Measurements from ENCODE around the gene CAPN14. TPM values are rescaled to one million over a fixed set of nuclear protein-coding genes. Genes with fewer than 3 reads are reported as not detected.

CAPN14 gene
- total and polyA plus RNA-seq, 4 donors: 0.05 to 0.08 TPM; not detected in 2

DNA sequence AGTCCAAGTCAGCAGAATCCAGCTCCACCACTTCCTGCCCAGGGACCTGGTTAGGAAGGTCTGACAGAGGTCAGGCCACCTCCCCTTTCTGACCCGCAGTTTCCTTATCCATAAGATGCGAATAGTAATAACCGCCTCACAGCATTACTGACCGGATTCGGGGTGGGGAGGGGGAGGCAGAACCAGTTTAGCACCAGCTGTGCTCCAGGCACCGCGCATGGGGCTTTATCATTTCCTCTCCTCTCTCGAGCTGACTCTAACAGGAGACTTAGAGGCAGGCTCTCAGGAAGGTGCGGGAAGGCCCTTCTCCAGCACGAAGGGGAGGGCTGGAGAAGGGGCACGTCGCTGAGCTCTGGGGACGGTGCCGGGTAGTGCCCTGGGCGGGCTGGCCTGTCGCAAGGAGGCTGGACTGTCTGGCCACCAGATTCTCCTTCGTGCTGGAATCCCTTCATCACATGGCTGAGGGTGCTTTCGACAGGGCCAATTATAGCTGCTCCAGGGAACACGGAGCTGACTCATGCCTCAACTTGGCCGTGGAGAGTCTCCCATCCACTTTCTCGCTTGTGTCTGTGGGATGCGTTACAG is 22.4 kb upstream of the CAPN14 start:
- WGBS: 70% methylated on average over 22 of the region's 22 CpGs
- TF ChIP-seq, protein P1, sequence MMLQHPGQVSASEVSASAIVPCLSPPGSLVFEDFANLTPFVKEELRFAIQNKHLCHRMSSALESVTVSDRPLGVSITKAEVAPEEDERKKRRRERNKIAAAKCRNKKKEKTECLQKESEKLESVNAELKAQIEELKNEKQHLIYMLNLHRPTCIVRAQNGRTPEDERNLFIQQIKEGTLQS (IDR thresholded peaks at IDR 0.05): no peak
- TF ChIP-seq HNF4G (IDR thresholded peaks at IDR 0.05) (no peak), JUND (IDR thresholded peaks at IDR 0.05) (no peak), NR2F2 (IDR thresholded peaks at IDR 0.05) (peak; percentile 96), YY1 (IDR thresholded peaks at IDR 0.05) (no peak), MAX (IDR thresholded peaks at IDR 0.05) (peak; percentile 5), SP1 (IDR thresholded peaks at IDR 0.05) (no peak), GABPA (IDR thresholded peaks at IDR 0.05 in 1 of 2, conservative IDR thresholded peaks at IDR 0.05 in 1 of 2) (no peak), ZBTB33 (IDR thresholded peaks at IDR 0.05) (no peak), HNF4A (conservative IDR thresholded peaks at IDR 0.05) (no peak), RXRA (IDR thresholded peaks at IDR 0.05) (peak in 1 of 2 donors; percentile 4)
- TF ChIP-seq, protein P2, sequence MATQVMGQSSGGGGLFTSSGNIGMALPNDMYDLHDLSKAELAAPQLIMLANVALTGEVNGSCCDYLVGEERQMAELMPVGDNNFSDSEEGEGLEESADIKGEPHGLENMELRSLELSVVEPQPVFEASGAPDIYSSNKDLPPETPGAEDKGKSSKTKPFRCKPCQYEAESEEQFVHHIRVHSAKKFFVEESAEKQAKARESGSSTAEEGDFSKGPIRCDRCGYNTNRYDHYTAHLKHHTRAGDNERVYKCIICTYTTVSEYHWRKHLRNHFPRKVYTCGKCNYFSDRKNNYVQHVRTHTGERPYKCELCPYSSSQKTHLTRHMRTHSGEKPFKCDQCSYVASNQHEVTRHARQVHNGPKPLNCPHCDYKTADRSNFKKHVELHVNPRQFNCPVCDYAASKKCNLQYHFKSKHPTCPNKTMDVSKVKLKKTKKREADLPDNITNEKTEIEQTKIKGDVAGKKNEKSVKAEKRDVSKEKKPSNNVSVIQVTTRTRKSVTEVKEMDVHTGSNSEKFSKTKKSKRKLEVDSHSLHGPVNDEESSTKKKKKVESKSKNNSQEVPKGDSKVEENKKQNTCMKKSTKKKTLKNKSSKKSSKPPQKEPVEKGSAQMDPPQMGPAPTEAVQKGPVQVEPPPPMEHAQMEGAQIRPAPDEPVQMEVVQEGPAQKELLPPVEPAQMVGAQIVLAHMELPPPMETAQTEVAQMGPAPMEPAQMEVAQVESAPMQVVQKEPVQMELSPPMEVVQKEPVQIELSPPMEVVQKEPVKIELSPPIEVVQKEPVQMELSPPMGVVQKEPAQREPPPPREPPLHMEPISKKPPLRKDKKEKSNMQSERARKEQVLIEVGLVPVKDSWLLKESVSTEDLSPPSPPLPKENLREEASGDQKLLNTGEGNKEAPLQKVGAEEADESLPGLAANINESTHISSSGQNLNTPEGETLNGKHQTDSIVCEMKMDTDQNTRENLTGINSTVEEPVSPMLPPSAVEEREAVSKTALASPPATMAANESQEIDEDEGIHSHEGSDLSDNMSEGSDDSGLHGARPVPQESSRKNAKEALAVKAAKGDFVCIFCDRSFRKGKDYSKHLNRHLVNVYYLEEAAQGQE (IDR thresholded peaks at IDR 0.05): no peak
- TF ChIP-seq, protein P3, sequence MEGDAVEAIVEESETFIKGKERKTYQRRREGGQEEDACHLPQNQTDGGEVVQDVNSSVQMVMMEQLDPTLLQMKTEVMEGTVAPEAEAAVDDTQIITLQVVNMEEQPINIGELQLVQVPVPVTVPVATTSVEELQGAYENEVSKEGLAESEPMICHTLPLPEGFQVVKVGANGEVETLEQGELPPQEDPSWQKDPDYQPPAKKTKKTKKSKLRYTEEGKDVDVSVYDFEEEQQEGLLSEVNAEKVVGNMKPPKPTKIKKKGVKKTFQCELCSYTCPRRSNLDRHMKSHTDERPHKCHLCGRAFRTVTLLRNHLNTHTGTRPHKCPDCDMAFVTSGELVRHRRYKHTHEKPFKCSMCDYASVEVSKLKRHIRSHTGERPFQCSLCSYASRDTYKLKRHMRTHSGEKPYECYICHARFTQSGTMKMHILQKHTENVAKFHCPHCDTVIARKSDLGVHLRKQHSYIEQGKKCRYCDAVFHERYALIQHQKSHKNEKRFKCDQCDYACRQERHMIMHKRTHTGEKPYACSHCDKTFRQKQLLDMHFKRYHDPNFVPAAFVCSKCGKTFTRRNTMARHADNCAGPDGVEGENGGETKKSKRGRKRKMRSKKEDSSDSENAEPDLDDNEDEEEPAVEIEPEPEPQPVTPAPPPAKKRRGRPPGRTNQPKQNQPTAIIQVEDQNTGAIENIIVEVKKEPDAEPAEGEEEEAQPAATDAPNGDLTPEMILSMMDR (IDR thresholded peaks at IDR 0.05; ENCODE audit: low read depth, low read length, missing input control): no peak
- Histone ChIP-seq H3K4me1 (ENCODE audit: control insufficient read depth in 4 of 4, insufficient read depth in 4 of 4, low read length in 3 of 4) (no peaks in the 10 kb centered on the region), H3K9me3 (ENCODE audit: control insufficient read depth in 4 of 4, low read length in 3 of 4) (no peaks in the 10 kb centered on the region), H3K27me3 (ENCODE audit: control insufficient read depth in 4 of 4, insufficient read depth in 4 of 4, low read length in 3 of 4) (no peaks in the 10 kb centered on the region), H3K9ac (ENCODE audit: low read depth in 1 of 2, low read length in 2 of 2) (no peak overlapping the region), H3K36me3 (ENCODE audit: control insufficient read depth in 4 of 4, insufficient read depth in 3 of 4, low read depth in 1 of 4, low read length in 3 of 4) (no peaks in the 10 kb centered on the region), H3K4me3 (ENCODE audit: low read depth in 1 of 3, low read length in 3 of 3) (no peak overlapping the region), H3K27ac (ENCODE audit: low read depth in 1 of 2, low read length in 2 of 2) (peak overlapping the region; percentile 68 to 76)
- no peak for DNase-seq (ENCODE audit: low spot score)

GRCh38 chr2:31238906-31239592 is 21.7 kb upstream of the CAPN14 start:
- TF ChIP-seq MAX (IDR thresholded peaks at IDR 0.05): peak; percentile 37
- TF ChIP-seq, protein P3 (IDR thresholded peaks at IDR 0.05; ENCODE audit: low read depth, low read length, missing input control): no peak
- peak; percentile 17 for DNase-seq (ENCODE audit: low spot score)
- H3K9ac ChIP-seq (ENCODE audit: low read depth in 1 of 2, low read length in 2 of 2): no peak overlapping the region
- no peaks in the 10 kb centered on the region for H3K36me3 ChIP-seq (ENCODE audit: control insufficient read depth in 4 of 4, insufficient read depth in 3 of 4, low read depth in 1 of 4, low read length in 3 of 4)
- WGBS: 84% methylated on average over 13 of the region's 13 CpGs
- H3K4me3 ChIP-seq (ENCODE audit: low read depth in 1 of 3, low read length in 3 of 3): no peak overlapping the region
- no peaks in the 10 kb centered on the region for H3K27me3 ChIP-seq (ENCODE audit: control insufficient read depth in 4 of 4, insufficient read depth in 4 of 4, low read length in 3 of 4)
- H3K4me1 ChIP-seq (ENCODE audit: control insufficient read depth in 4 of 4, insufficient read depth in 4 of 4, low read length in 3 of 4): peaks cover 0 to 3% (median 2%) of the 10 kb centered on the region in 4 donors
- no peaks in the 10 kb centered on the region for H3K9me3 ChIP-seq (ENCODE audit: control insufficient read depth in 4 of 4, low read length in 3 of 4)
- H3K27ac ChIP-seq (ENCODE audit: low read depth in 1 of 2, low read length in 2 of 2): peak overlapping the region; percentile 68 to 76

Data from liver (tissue), 9 donors.